ENCODE data around the gene STYXL1. TPM values are rescaled to one million over a fixed set of nuclear protein-coding genes. Genes with fewer than 3 reads are reported as not detected.

STYXL1 gene
- total RNA-seq, 1 donor from 2014 or later: 22.6 TPM

Other genes starting within 250 kb of the STYXL1 start
- gene CCL24, start 234.2 kb downstream of the STYXL1 start, total RNA-seq: 0.67 TPM
- 72.8 TPM for gene RHBDD2, start 169.0 kb downstream of the STYXL1 start, total RNA-seq
- 89.2 TPM for gene POR, start 132.8 kb downstream of the STYXL1 start, total RNA-seq
- gene TMEM120A, start 53.4 kb downstream of the STYXL1 start, total RNA-seq: 51.6 TPM
- 74.9 TPM for gene MDH2, start 106 bp upstream of the STYXL1 start, total RNA-seq
- 2.9 TPM for gene SRRM3, start 153.9 kb upstream of the STYXL1 start, total RNA-seq